ENCODE data around the gene TSHR.

Gene TSHR

DNA sequence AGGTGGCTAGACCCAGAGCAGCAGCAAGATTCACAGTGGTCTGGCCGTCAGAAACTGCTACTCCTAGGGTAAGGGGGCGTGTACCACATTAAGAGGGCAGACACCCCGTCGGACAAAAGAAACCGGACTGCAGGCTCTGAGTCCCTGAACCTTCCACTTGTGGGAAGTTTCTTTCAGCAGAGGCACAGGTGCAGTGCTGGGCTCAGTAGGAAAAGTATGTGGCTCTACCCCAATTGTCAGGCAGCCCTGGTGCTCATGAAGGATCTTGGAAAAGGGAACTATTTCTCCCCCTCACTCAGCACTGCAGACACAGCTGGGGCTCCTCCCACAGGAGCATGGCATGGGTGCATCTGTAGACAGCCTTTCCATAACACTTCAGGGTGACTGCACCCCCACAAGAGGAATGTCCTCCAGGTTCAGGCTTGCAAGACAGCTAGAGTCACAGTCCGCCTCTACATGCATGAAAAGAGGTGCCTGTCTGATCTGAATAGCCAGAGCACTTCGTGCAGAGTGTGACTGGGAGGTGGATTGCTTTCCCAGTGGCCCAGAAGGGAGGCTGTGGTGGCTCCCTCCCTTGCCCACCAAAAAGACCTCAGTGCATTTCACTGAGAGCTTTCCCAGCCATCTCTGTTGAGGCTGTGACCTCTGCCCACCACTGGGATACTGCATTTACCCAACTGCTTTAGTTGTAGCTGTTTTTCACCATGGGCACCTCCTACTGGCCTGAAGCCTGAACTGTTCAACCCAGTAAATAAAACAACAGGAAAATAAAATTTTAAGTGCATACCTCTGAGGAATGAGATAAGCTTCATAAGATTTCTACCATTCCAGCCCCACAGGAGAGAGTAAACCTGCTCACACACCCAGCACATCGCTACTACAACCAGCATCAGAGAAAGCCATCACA is 28.1 kb upstream of the TSHR start:
- TF ChIP-seq BACH2 (CRISPR knock-in tag; IDR thresholded peaks at IDR 0.05; ENCODE audit: borderline replicate concordance) (no peak), PATZ1 (CRISPR knock-in tag; IDR thresholded peaks at IDR 0.05; ENCODE audit: borderline replicate concordance) (no peak), ZC3H10 (CRISPR knock-in tag; IDR thresholded peaks at IDR 0.05) (no peak), ESRRG (CRISPR knock-in tag; IDR thresholded peaks at IDR 0.05) (no peak), RARB (CRISPR knock-in tag; IDR thresholded peaks at IDR 0.05) (no peak)
- ATAC-seq, result no peak

GRCh38 chr14:80930095-80930494 is 25.3 kb upstream of the TSHR start:
- TF ChIP-seq ZFP3 (CRISPR knock-in tag; IDR thresholded peaks at IDR 0.05) (no peak), CREB5 (CRISPR knock-in tag; IDR thresholded peaks at IDR 0.05; ENCODE audit: low read depth) (no peak), RARB (CRISPR knock-in tag; IDR thresholded peaks at IDR 0.05) (no peak), ARNTL (CRISPR knock-in tag; IDR thresholded peaks at IDR 0.05; ENCODE audit: borderline replicate concordance, low read depth) (no peak), TSHZ2 (CRISPR knock-in tag; IDR thresholded peaks at IDR 0.05) (no peak), POU6F1 (CRISPR knock-in tag; IDR thresholded peaks at IDR 0.05; ENCODE audit: borderline replicate concordance, low read depth) (no peak), TOX (CRISPR knock-in tag; IDR thresholded peaks at IDR 0.05; ENCODE audit: borderline replicate concordance) (no peak), PPARA (CRISPR knock-in tag; IDR thresholded peaks at IDR 0.05; ENCODE audit: borderline replicate concordance) (no peak), OSR1 (CRISPR knock-in tag; IDR thresholded peaks at IDR 0.05) (no peak), ZC3H10 (CRISPR knock-in tag; IDR thresholded peaks at IDR 0.05) (no peak), ZNF8 (CRISPR knock-in tag; IDR thresholded peaks at IDR 0.05) (no peak), ESRRG (CRISPR knock-in tag; IDR thresholded peaks at IDR 0.05) (no peak), ZFP30 (CRISPR knock-in tag; IDR thresholded peaks at IDR 0.05) (no peak), PATZ1 (CRISPR knock-in tag; IDR thresholded peaks at IDR 0.05; ENCODE audit: borderline replicate concordance) (no peak), ZNF565 (CRISPR knock-in tag; conservative IDR thresholded peaks at IDR 0.05; ENCODE audit: low read depth) (no peak)
- ATAC-seq, result no peak

DNA sequence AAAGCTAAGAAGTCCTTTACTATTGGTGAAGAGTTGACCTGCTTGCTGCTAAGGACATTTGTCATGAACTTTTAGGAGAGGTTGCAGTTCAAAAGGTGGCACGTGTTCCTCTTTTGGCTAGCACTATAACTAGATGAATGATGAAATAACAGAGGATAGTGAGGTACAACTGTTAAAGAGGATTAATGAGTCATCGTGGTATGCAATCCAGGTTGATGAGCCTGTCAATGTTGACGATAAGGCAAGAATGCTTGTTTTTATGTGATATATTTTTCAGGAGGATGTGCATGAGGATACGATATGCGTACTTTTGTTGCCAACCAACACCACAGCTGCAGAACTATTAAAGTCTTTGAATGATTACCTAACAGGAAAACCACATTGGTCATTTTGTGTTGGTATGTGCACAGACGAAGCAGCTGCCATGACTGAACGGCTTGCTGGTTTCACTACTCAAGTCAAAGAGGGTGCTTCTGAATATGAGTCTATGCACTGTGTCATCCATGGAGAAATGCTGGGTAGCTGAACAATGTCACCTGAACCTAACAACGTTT is 24.5 kb upstream of the TSHR start:
- ATAC-seq, result peak; percentile 76
- TF ChIP-seq ARNTL (CRISPR knock-in tag; IDR thresholded peaks at IDR 0.05; ENCODE audit: borderline replicate concordance, low read depth) (no peak), GLIS3 (CRISPR knock-in tag; IDR thresholded peaks at IDR 0.05) (no peak), TSHZ2 (CRISPR knock-in tag; IDR thresholded peaks at IDR 0.05) (no peak), ISL1 (CRISPR knock-in tag; IDR thresholded peaks at IDR 0.05) (no peak), ZNF565 (CRISPR knock-in tag; conservative IDR thresholded peaks at IDR 0.05; ENCODE audit: low read depth) (no peak), PATZ1 (CRISPR knock-in tag; IDR thresholded peaks at IDR 0.05; ENCODE audit: borderline replicate concordance) (no peak), ZNF8 (CRISPR knock-in tag; IDR thresholded peaks at IDR 0.05) (no peak), ZFP3 (CRISPR knock-in tag; IDR thresholded peaks at IDR 0.05) (no peak), ZC3H10 (CRISPR knock-in tag; IDR thresholded peaks at IDR 0.05) (no peak), RARB (CRISPR knock-in tag; IDR thresholded peaks at IDR 0.05) (no peak), TCF4 (CRISPR knock-in tag; IDR thresholded peaks at IDR 0.05; ENCODE audit: borderline replicate concordance) (no peak)

All from SK-N-SH treated with all-trans-retinoic acid at 6 μM for 48 hours (cell line).